Measurements from ENCODE around the gene DNAJC4.

DNAJC4 gene

GRCh38 chr11:64269540-64270220 lies 39.3 kb downstream of the DNAJC4 start:
- Histone ChIP-seq H3K27ac (peak overlapping the region; percentile 97), H3K4me1 (peaks cover 10% of the 10 kb centered on the region), H3K27me3 (ENCODE audit: control insufficient read depth, insufficient read depth, low read length) (no peaks in the 10 kb centered on the region), H3K9ac (peak overlapping the region; percentile 42), H3K79me2 (no peaks in the 10 kb centered on the region), H3K4me3 (ENCODE audit: low read depth, low read length) (peak overlapping the region; percentile 90), H3K36me3 (ENCODE audit: control insufficient read depth, insufficient read depth, low read length) (no peaks in the 10 kb centered on the region), H3K4me2 (ENCODE audit: low read length) (peak overlapping the region; percentile 93), H3K9me3 (ENCODE audit: control insufficient read depth, low read length) (no peaks in the 10 kb centered on the region), H2AFZ (peak overlapping the region; percentile 73)
- TF ChIP-seq, protein P1, sequence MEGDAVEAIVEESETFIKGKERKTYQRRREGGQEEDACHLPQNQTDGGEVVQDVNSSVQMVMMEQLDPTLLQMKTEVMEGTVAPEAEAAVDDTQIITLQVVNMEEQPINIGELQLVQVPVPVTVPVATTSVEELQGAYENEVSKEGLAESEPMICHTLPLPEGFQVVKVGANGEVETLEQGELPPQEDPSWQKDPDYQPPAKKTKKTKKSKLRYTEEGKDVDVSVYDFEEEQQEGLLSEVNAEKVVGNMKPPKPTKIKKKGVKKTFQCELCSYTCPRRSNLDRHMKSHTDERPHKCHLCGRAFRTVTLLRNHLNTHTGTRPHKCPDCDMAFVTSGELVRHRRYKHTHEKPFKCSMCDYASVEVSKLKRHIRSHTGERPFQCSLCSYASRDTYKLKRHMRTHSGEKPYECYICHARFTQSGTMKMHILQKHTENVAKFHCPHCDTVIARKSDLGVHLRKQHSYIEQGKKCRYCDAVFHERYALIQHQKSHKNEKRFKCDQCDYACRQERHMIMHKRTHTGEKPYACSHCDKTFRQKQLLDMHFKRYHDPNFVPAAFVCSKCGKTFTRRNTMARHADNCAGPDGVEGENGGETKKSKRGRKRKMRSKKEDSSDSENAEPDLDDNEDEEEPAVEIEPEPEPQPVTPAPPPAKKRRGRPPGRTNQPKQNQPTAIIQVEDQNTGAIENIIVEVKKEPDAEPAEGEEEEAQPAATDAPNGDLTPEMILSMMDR (IDR thresholded peaks at IDR 0.05): no peak

- Histone ChIP-seq H2AFZ (no peak overlapping the region), H3K27me3 (ENCODE audit: control insufficient read depth, insufficient read depth, low read length) (no peaks in the 10 kb centered on the region), H3K9ac (no peak overlapping the region), H3K79me2 (no peaks in the 10 kb centered on the region), H3K27ac (no peak overlapping the region), H3K4me1 (no peaks in the 10 kb centered on the region), H3K4me3 (ENCODE audit: low read depth, low read length) (no peak overlapping the region), H3K4me2 (ENCODE audit: low read length) (no peak overlapping the region), H3K36me3 (ENCODE audit: control insufficient read depth, insufficient read depth, low read length) (no peaks in the 10 kb centered on the region), H3K9me3 (ENCODE audit: control insufficient read depth, low read length) (no peaks in the 10 kb centered on the region)
- TF ChIP-seq, protein P1 (IDR thresholded peaks at IDR 0.05): no peak
Measured at GRCh38 chr11:64275031-64275800, 44.9 kb downstream of the DNAJC4 start.

DNA sequence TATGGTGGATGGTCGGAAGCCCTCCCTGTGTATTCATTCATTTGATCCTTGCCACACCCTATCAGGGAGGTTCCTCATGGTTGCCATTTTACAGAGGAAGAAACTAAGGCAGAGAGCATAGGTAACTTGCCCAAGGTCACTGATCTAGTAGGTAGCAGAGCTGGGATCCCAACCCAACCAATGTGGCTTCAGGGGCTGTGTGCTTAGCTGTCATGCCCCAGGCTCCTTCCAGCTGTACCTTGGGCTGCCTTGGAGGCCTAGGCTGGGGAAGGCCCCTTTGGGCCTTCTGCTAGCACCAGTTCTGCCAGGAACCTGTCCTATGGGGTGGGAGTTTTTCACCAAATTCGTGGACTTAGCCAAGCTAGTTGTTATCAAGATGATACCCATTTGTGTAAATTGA lies 45.5 kb downstream of the DNAJC4 start:
- Histone ChIP-seq H3K9me3 (ENCODE audit: control insufficient read depth, low read length) (no peaks in the 10 kb centered on the region), H2AFZ (no peak overlapping the region), H3K4me1 (no peaks in the 10 kb centered on the region), H3K4me2 (ENCODE audit: low read length) (no peak overlapping the region), H3K27me3 (ENCODE audit: control insufficient read depth, insufficient read depth, low read length) (no peaks in the 10 kb centered on the region), H3K36me3 (ENCODE audit: control insufficient read depth, insufficient read depth, low read length) (no peaks in the 10 kb centered on the region), H3K4me3 (ENCODE audit: low read depth, low read length) (no peak overlapping the region), H3K27ac (no peak overlapping the region), H3K9ac (no peak overlapping the region), H3K79me2 (no peaks in the 10 kb centered on the region)
- TF ChIP-seq, protein P1 (IDR thresholded peaks at IDR 0.05): no peak

DNA sequence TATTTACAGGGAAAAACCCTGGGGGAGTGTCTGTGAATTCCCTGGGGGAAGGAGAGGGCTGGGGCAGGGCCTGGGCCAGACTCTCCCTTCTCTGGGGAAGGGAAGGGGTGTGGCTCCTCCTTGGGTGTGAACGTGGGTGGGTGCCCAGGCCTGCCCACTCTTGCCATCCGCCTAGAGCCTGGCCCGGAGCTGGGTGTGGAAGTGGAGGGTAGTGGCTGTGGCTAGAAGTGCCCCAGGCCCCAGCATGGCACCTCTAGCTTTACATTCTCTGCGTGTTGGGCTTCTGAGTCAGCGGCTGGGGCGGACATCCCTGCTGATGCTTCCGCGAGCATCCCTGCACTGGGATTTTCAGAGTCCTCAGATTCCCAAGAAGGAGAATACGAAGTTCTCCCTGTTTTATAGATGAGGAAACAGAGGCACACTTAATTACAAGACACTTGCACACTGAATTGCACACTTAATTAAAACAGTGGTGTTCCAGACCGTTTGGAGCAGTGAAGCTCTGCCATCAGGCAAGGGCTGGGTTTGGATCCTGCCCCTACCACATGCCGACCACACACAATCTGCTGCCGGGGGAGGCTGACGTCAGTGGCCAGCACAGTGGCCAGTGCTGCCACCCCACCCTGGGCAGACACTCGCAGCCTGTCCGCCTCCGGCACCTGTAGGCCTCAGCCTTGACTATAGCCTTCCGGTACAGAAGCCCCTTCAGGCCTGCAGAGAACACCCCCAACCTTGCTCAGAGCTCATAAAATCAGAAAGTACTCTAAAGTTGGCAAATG lies 46.5 kb downstream of the DNAJC4 start:
- H2AFZ ChIP-seq: no peak overlapping the region
- H3K36me3 ChIP-seq (ENCODE audit: control insufficient read depth, insufficient read depth, low read length): no peaks in the 10 kb centered on the region
- no peaks in the 10 kb centered on the region for H3K27me3 ChIP-seq (ENCODE audit: control insufficient read depth, insufficient read depth, low read length)
- peaks cover 5% of the 10 kb centered on the region for H3K79me2 ChIP-seq
- no peak overlapping the region for H3K4me2 ChIP-seq (ENCODE audit: low read length)
- TF ChIP-seq, protein P1 (IDR thresholded peaks at IDR 0.05): no peak
- no peak overlapping the region for H3K27ac ChIP-seq
- H3K4me3 ChIP-seq (ENCODE audit: low read depth, low read length): no peak overlapping the region
- H3K9me3 ChIP-seq (ENCODE audit: control insufficient read depth, low read length): no peaks in the 10 kb centered on the region
- no peak overlapping the region for H3K9ac ChIP-seq
- no peaks in the 10 kb centered on the region for H3K4me1 ChIP-seq
